HEK293 (cell line): ENCODE measurements around the gene MAP4K2.

Experiments used
- CTCF ChIA-PET: fragments of 350-600 bp; formaldehyde crosslinking; extraction: SDS; loops from one replicate; lab custom pipeline; 2021; ENCODE audit warnings: antibody characterized with exemption; lab: Yijun Ruan, JAX
- POLR2A ChIA-PET: fragments of 300-600 bp; formaldehyde crosslinking; extraction: SDS; loops from one replicate; lab custom pipeline; 2020; ENCODE audit warnings: antibody characterized with exemption, inconsistent platforms; lab: Yijun Ruan, JAX
- H3K27ac ChIP-seq: fragments of 200-500 bp; sonication (Bioruptor generic); 2 replicates; pipeline ENCODE4 v1.5.1; 2014; ENCODE audit warnings: low read depth, low read length, control low read depth, inconsistent platforms; ENCODE audit errors: extremely low read depth
- H3K36me3 ChIP-seq, 2 experiments: fragments of 200-500 bp in 1 of 2; sonication (Bioruptor generic) in 1 of 2; 1 replicate in 1 of 2; 2 replicates in 1 of 2; pipeline ENCODE4 v1.5.1; 2014 to 2017; ENCODE audit warnings: inconsistent platforms in 2 of 2, low read length in 2 of 2; ENCODE audit not compliant: control insufficient read depth in 2 of 2, insufficient read depth in 1 of 2
- H3K4me1 ChIP-seq: fragments of 200-500 bp; sonication (Bioruptor generic); 2 replicates; pipeline ENCODE4 v1.5.1; 2014; ENCODE audit warnings: mild to moderate bottlenecking, low read length, inconsistent platforms; ENCODE audit not compliant: control insufficient read depth, insufficient read depth
- H3K4me3 ChIP-seq: 2 replicates; pipeline ENCODE4 v1.5.1; 2011; ENCODE audit warnings: low read depth, mild to moderate bottlenecking, control low read depth, low read length, moderate library complexity
- H3K9me3 ChIP-seq: fragments of 200-500 bp; sonication (Bioruptor generic); 2 replicates; pipeline ENCODE4 v1.5.1; 2014; ENCODE audit warnings: low read depth, low read length, inconsistent platforms; ENCODE audit not compliant: control insufficient read depth, insufficient read depth
- AEBP2 ChIP-seq: fragments of 450-650 bp; formaldehyde crosslinking; IDR thresholded peaks from 2 replicates; pipeline ENCODE4 v1.5.1; 2016; ENCODE audit warnings: missing biosample characterization, missing genetic modification characterization, borderline replicate concordance
- CTCF ChIP-seq: fragments of 450-650 bp; formaldehyde crosslinking; IDR thresholded peaks from 2 replicates; pipeline ENCODE4 v1.5.1; 2016; ENCODE audit warnings: missing biosample characterization, missing genetic modification characterization
- GLI4 ChIP-seq: fragments of 450-650 bp; formaldehyde crosslinking; IDR thresholded peaks from 2 replicates; pipeline ENCODE4 v1.5.1; 2016; ENCODE audit warnings: missing biosample characterization, missing genetic modification characterization
- GLIS2 ChIP-seq: fragments of 450-650 bp; formaldehyde crosslinking; IDR thresholded peaks from 2 replicates; pipeline ENCODE4 v1.5.1; 2016; ENCODE audit warnings: missing biosample characterization, missing genetic modification characterization
- SETDB1 ChIP-seq: IDR thresholded peaks from one replicate; pipeline ENCODE4 v1.6.1; 2017; ENCODE audit warnings: mild to moderate bottlenecking, low read length, moderate library complexity, mixed read lengths; ENCODE audit not compliant: insufficient read length
- SP2 ChIP-seq: fragments of 450-650 bp; formaldehyde crosslinking; IDR thresholded peaks from 2 replicates; pipeline ENCODE4 v1.5.1; 2016; ENCODE audit warnings: missing biosample characterization, missing genetic modification characterization
- SP3 ChIP-seq: fragments of 450-650 bp; formaldehyde crosslinking; IDR thresholded peaks from 2 replicates; pipeline ENCODE4 v1.5.1; 2016; ENCODE audit warnings: missing biosample characterization, missing genetic modification characterization
- ZFP37 ChIP-seq: fragments of 450-650 bp; formaldehyde crosslinking; IDR thresholded peaks from 2 replicates; pipeline ENCODE4 v1.5.1; 2016; ENCODE audit warnings: missing biosample characterization, missing genetic modification characterization
- ZNF133 ChIP-seq: fragments of 450-650 bp; formaldehyde crosslinking; IDR thresholded peaks from 2 replicates; pipeline ENCODE4 v1.5.1; 2016; ENCODE audit warnings: missing biosample characterization, missing genetic modification characterization
- ZNF138 ChIP-seq: fragments of 450-650 bp; formaldehyde crosslinking; IDR thresholded peaks from 2 replicates; pipeline ENCODE4 v1.5.1; 2016; ENCODE audit warnings: missing biosample characterization, missing genetic modification characterization, borderline replicate concordance
- ZNF169 ChIP-seq: fragments of 450-650 bp; formaldehyde crosslinking; IDR thresholded peaks from 2 replicates; pipeline ENCODE4 v1.5.1; 2016; ENCODE audit warnings: missing biosample characterization, missing genetic modification characterization
- ZNF266 ChIP-seq: fragments of 450-650 bp; formaldehyde crosslinking; IDR thresholded peaks from 2 replicates; pipeline ENCODE4 v1.5.1; 2016; ENCODE audit warnings: missing biosample characterization, missing genetic modification characterization, low read depth
- ZNF335 ChIP-seq: fragments of 450-650 bp; formaldehyde crosslinking; conservative IDR thresholded peaks from 2 replicates; pipeline ENCODE4 v1.5.1; 2016; ENCODE audit warnings: missing biosample characterization, missing genetic modification characterization
- ZNF513 ChIP-seq: fragments of 450-650 bp; IDR thresholded peaks from 2 replicates; pipeline ENCODE4 v1.5.1; 2018; ENCODE audit warnings: missing biosample characterization, missing genetic modification characterization
- ZNF514 ChIP-seq: fragments of 450-650 bp; formaldehyde crosslinking; IDR thresholded peaks from 2 replicates; pipeline ENCODE4 v1.5.1; 2016; ENCODE audit warnings: missing biosample characterization, missing genetic modification characterization
- ZNF654 ChIP-seq: fragments of 450-650 bp; formaldehyde crosslinking; IDR thresholded peaks from 2 replicates; pipeline ENCODE4 v1.5.1; 2016; ENCODE audit warnings: low read depth, missing biosample characterization, missing genetic modification characterization

Gene MAP4K2

GRCh38 chr11:64804346-64805210, 1.6 kb upstream of the MAP4K2 start:
- POLR2A ChIA-PET, result interaction anchor here (1.5 to 2.3 kb wide), 2 partner anchors 9 to 26 kb away, joined by 3 to 24 read pairs; partner anchors contain the start of gene SF1
- Histone ChIP-seq H3K36me3 (peaks cover 0 to 51% of the 10 kb centered on the region in 2 experiments; a peak in 2 of 3 replicates), H3K9me3 (no peaks in the 10 kb centered on the region), H3K4me1 (peaks cover 4% of the 10 kb centered on the region), H3K27ac (no peak overlapping the region), H3K4me3 (no peak overlapping the region)
- TF ChIP-seq CTCF (peak; percentile 29; the same call in 1 of the 2 replicates), ZFP37 (no peak), ZNF654 (tag by site-specific recombination) (peak; percentile 32), ZNF513 (tag by site-specific recombination) (peak; percentile 26; the same call in 1 of the 2 replicates), GLIS2 (tag by site-specific recombination) (0 out of 2 replicates have a peak, but pooled peaks have one; percentile 32), ZNF514 (tag by site-specific recombination) (no peak), ZNF138 (no peak)
- CTCF ChIA-PET, result interaction anchor here (0.5 to 1.3 kb wide), 5 partner anchors 11 to 99 kb away, joined by 3 to 5 read pairs (median 3); no protein-coding TSS in a partner anchor

GRCh38 chr11:64803846-64804345, 882 bp upstream of the MAP4K2 start:
- ChIA-PET CTCF (interaction anchor here (0.5 to 1.3 kb wide), 6 partner anchors 10 to 105 kb away, joined by 3 to 5 read pairs (median 3); no protein-coding TSS in a partner anchor), POLR2A (interaction anchor here (0.6 to 2.3 kb wide), 3 partner anchors 9 to 76 kb away, joined by 3 to 24 read pairs (median 8); partner anchors contain the start of gene SF1)
- TF ChIP-seq SETDB1, result no peak
- no peak for TF ChIP-seq ZNF133 (tag by site-specific recombination)
- peak; percentile 16; the same call in 1 of the 2 replicates for TF ChIP-seq SP2
- TF ChIP-seq AEBP2, result no peak
- TF ChIP-seq ZNF266, result no peak
- peak; percentile 77 for TF ChIP-seq ZNF335
- peak; percentile 25; the same call in 1 of the 2 replicates for TF ChIP-seq SP3
- no peak for TF ChIP-seq ZNF169 (tag by site-specific recombination)
- no peak for TF ChIP-seq GLI4
- H3K4me3 ChIP-seq, result peak overlapping the region; percentile 47
- H3K27ac ChIP-seq, result no peak overlapping the region
- peaks cover 4% of the 10 kb centered on the region for H3K4me1 ChIP-seq
- peaks cover 0 to 54% of the 10 kb centered on the region in 2 experiments; a peak in 2 of 3 replicates for H3K36me3 ChIP-seq
- no peaks in the 10 kb centered on the region for H3K9me3 ChIP-seq
